H1 (cell line): ENCODE measurements around the gene NMRK2. TPM values are rescaled to one million over a fixed set of nuclear protein-coding genes. Genes with fewer than 3 reads are reported as not detected.

Source experiments
- CTCF ChIA-PET: fragments of 300-600 bp; sonication (Branson Sonifier 250); formaldehyde crosslinking; loops from one replicate; lab custom pipeline; 2021; ENCODE audit not compliant: partially characterized antibody; lab: Charles Lee
- POLR2A ChIA-PET: fragments of 300-600 bp; sonication (Branson Sonifier 250); formaldehyde crosslinking; loops from one replicate; lab custom pipeline; 2021; ENCODE audit warnings: inconsistent platforms; ENCODE audit not compliant: partially characterized antibody; lab: Charles Lee
- DNase-seq, 2 experiments: peaks; one replicate each; pipeline versions ENCODE4 v3.0.0 to v3.0.0-alpha.2; 2010 to 2022; ENCODE audit warnings: low spot score in 2 of 2, low read depth in 1 of 2, mixed read lengths in 1 of 2
- FAIRE-seq: peaks from 2 replicates; lab custom pipeline; 2011; peaks lifted over from hg19 to GRCh38; lab: Jason Lieb, UNC
- H2AFZ ChIP-seq: 2 replicates; pipeline ENCODE4 v1.8.1; 2012; ENCODE audit warnings: low read length, inconsistent platforms
- H2AK5ac ChIP-seq: 2 replicates; pipeline ENCODE4 v1.6.1; 2013; ENCODE audit warnings: low read depth, low read length
- H2BK120ac ChIP-seq: replicated peaks from 2 replicates; pipeline ENCODE3; 2013; ENCODE audit warnings: low read depth, low read length, inconsistent platforms
- H2BK12ac ChIP-seq: 2 replicates; pipeline ENCODE4 v1.6.1; 2013; ENCODE audit warnings: low read depth, low read length
- H2BK15ac ChIP-seq: 2 replicates; pipeline ENCODE4 v1.6.1; 2013; ENCODE audit warnings: low read length
- H2BK20ac ChIP-seq: 2 replicates; pipeline ENCODE4 v1.6.1; 2013; ENCODE audit warnings: low read length
- H2BK5ac ChIP-seq: 2 replicates; pipeline ENCODE4 v1.6.1; 2013; ENCODE audit warnings: low read depth, low read length
- H3K14ac ChIP-seq: 2 replicates; pipeline ENCODE4 v1.6.1; 2013; ENCODE audit warnings: inconsistent platforms; ENCODE audit not compliant: insufficient read length
- H3K18ac ChIP-seq: 2 replicates; pipeline ENCODE4 v1.6.1; 2013; ENCODE audit warnings: low read length; ENCODE audit errors: extremely low read depth
- H3K23ac ChIP-seq: 2 replicates; pipeline ENCODE4 v1.6.1; 2013; ENCODE audit warnings: inconsistent platforms; ENCODE audit not compliant: insufficient read length
- H3K23me2 ChIP-seq: 2 replicates; pipeline ENCODE4 v1.6.1; 2013; ENCODE audit warnings: low read depth, low read length
- H3K27ac ChIP-seq: 2 replicates; pipeline ENCODE4 v1.6.1; 2011; ENCODE audit warnings: low read depth, low read length, inconsistent platforms
- H3K27me3 ChIP-seq, 4 experiments: replicated peaks in 1 of 4; 1 replicate in 1 of 4; 2 replicates in 3 of 4; pipeline versions ENCODE4 v1.6.1 to v1.8.1; 2011 to 2013; ENCODE audit warnings: low read length in 3 of 4, mild to moderate bottlenecking in 3 of 4, inconsistent platforms in 2 of 4, mixed read lengths in 2 of 4, moderate library complexity in 1 of 4; ENCODE audit not compliant: control insufficient read depth in 3 of 4, insufficient read depth in 3 of 4; ENCODE audit errors: extremely low read depth in 1 of 4
- H3K36me3 ChIP-seq, 4 experiments: 2 replicates each; pipeline versions ENCODE4 v1.6.1 to v1.8.1; 2011 to 2013; ENCODE audit warnings: mild to moderate bottlenecking in 4 of 4, low read length in 3 of 4, moderate library complexity in 2 of 4, control low read depth in 1 of 4, inconsistent platforms in 1 of 4; ENCODE audit not compliant: insufficient read depth in 4 of 4, control insufficient read depth in 2 of 4
- H3K4ac ChIP-seq: replicated peaks from 2 replicates; pipeline ENCODE3; 2013; ENCODE audit warnings: low read length, low read depth, mixed read lengths, inconsistent platforms; ENCODE audit not compliant: insufficient read length
- H3K4me1 ChIP-seq, 4 experiments: replicated peaks in 1 of 4; 1 replicate in 1 of 4; 2 replicates in 3 of 4; pipeline versions ENCODE4 v1.6.1 to v1.8.1; 2011 to 2013; ENCODE audit warnings: low read length in 3 of 4, inconsistent platforms in 2 of 4, mixed read lengths in 1 of 4; ENCODE audit not compliant: insufficient read depth in 4 of 4, control insufficient read depth in 3 of 4
- H3K4me2 ChIP-seq, 2 experiments: 2 replicates each; pipeline versions ENCODE4 v1.6.1 to v1.8.1; 2011 to 2013; ENCODE audit warnings: low read depth in 2 of 2, low read length in 2 of 2, control low read depth in 1 of 2, inconsistent platforms in 1 of 2, mild to moderate bottlenecking in 1 of 2; ENCODE audit not compliant: insufficient read depth in 1 of 2
- H3K4me3 ChIP-seq, 4 experiments: fragments of 200-600, 300-600 bp in 1 of 4; sonication (generic), shearing (Covaris generic), sonication (Bioruptor Twin) in 1 of 4; 2 replicates each; pipeline versions ENCODE4 v1.5.1 to v1.8.1; 2011 to 2016; ENCODE audit warnings: low read length in 4 of 4, low read depth in 3 of 4, control low read depth in 2 of 4, inconsistent platforms in 2 of 4, mild to moderate bottlenecking in 2 of 4, mixed read lengths in 1 of 4, moderate library complexity in 1 of 4; ENCODE audit not compliant: insufficient read depth in 2 of 4; ENCODE audit errors: extremely low read depth in 1 of 4
- H3K56ac ChIP-seq: replicated peaks from 2 replicates; pipeline ENCODE3; 2013; ENCODE audit warnings: low read depth, mild to moderate bottlenecking, mixed read lengths, low read length, inconsistent platforms; ENCODE audit not compliant: insufficient read length
- H3K79me1 ChIP-seq: 2 replicates; pipeline ENCODE4 v1.6.1; 2013; ENCODE audit warnings: low read depth, low read length, control low read depth
- H3K79me2 ChIP-seq, 2 experiments: 2 replicates each; pipeline versions ENCODE4 v1.6.1 to v1.8.1; 2012 to 2013; ENCODE audit warnings: low read length in 2 of 2, mild to moderate bottlenecking in 2 of 2, inconsistent platforms in 1 of 2; ENCODE audit not compliant: insufficient read depth in 2 of 2, control insufficient read depth in 1 of 2
- H3K9ac ChIP-seq, 4 experiments: replicated peaks in 1 of 4; 1 replicate in 1 of 4; 2 replicates in 3 of 4; pipeline versions ENCODE4 v1.6.1 to v1.8.1; 2011 to 2013; ENCODE audit warnings: low read depth in 3 of 4, low read length in 3 of 4, control low read depth in 2 of 4, mild to moderate bottlenecking in 2 of 4, moderate library complexity in 2 of 4, inconsistent platforms in 1 of 4; ENCODE audit errors: extremely low read depth in 1 of 4
- H3K9me3 ChIP-seq, 2 experiments: 2 replicates each; pipeline versions ENCODE4 v1.6.1 to v1.8.1; 2012 to 2013; ENCODE audit warnings: mild to moderate bottlenecking in 2 of 2, moderate library complexity in 2 of 2, control low read depth in 1 of 2, inconsistent platforms in 1 of 2, low read depth in 1 of 2, low read length in 1 of 2, mixed read lengths in 1 of 2; ENCODE audit not compliant: insufficient read depth in 2 of 2
- H4K20me1 ChIP-seq, 2 experiments: replicated peaks in 1 of 2; 2 replicates each; pipeline versions ENCODE3 to v1.8.1; 2011 to 2013; ENCODE audit warnings: inconsistent platforms in 2 of 2, low read length in 2 of 2, mild to moderate bottlenecking in 1 of 2; ENCODE audit not compliant: insufficient read depth in 2 of 2, control insufficient read depth in 1 of 2
- H4K5ac ChIP-seq: 2 replicates; pipeline ENCODE4 v1.6.1; 2013; ENCODE audit warnings: low read length, low read depth, mixed read lengths, inconsistent platforms; ENCODE audit not compliant: insufficient read length
- H4K8ac ChIP-seq: 2 replicates; pipeline ENCODE4 v1.8.0; 2013; ENCODE audit warnings: mild to moderate bottlenecking, moderate library complexity, low read length, inconsistent platforms; ENCODE audit not compliant: insufficient read depth; ENCODE audit errors: extremely low read depth
- H4K91ac ChIP-seq: replicated peaks from 2 replicates; pipeline ENCODE3; 2013; ENCODE audit warnings: low read length, mixed read lengths, inconsistent platforms; ENCODE audit not compliant: insufficient read length
- ASH2L ChIP-seq: fragments of 200-600, 300-600 bp; sonication (generic); IDR thresholded peaks from one replicate; pipeline ENCODE4 v1.7.1; 2017; ENCODE audit warnings: low read length
- BRCA1 ChIP-seq: IDR thresholded peaks from 2 replicates; pipeline ENCODE4 v1.6.1; 2012; ENCODE audit warnings: low read depth, low read length, improper control_type of control experiment
- CBX5 ChIP-seq: fragments of 300-800, 300-1000 bp; sonication (generic); IDR thresholded peaks from 2 replicates; pipeline ENCODE4 v1.7.1; 2016; ENCODE audit warnings: antibody characterized with exemption, low read length, low read depth
- CBX8 ChIP-seq: fragments of 300-800, 300-1000 bp; sonication (generic); IDR thresholded peaks from 2 replicates; pipeline ENCODE4 v1.7.1; 2016; ENCODE audit warnings: low read depth, low read length, borderline replicate concordance
- POLR2A ChIP-seq, 2 experiments: IDR thresholded peaks; 1 replicate in 1 of 2; 2 replicates in 1 of 2; pipeline ENCODE4 v1.6.1; 2011; ENCODE audit warnings: low read depth in 2 of 2, low read length in 2 of 2, mild to moderate bottlenecking in 2 of 2; ENCODE audit errors: control extremely low read depth in 1 of 2
- POLR2AphosphoS5 ChIP-seq: IDR thresholded peaks from 2 replicates; pipeline ENCODE4 v1.6.1; 2011; ENCODE audit warnings: low read depth, low read length
- RXRA ChIP-seq: IDR thresholded peaks from 2 replicates; pipeline ENCODE4 v1.6.1; 2011; ENCODE audit warnings: low read depth, mild to moderate bottlenecking, low read length, moderate library complexity; ENCODE audit not compliant: insufficient read depth
- SP1 ChIP-seq: IDR thresholded peaks from 2 replicates; pipeline ENCODE4 v1.6.1; 2011; ENCODE audit warnings: low read depth, low read length
- TAF1 ChIP-seq: IDR thresholded peaks from 2 replicates; pipeline ENCODE4 v1.6.1; 2011; ENCODE audit warnings: mild to moderate bottlenecking, low read depth, low read length
- TAF7 ChIP-seq: optimal IDR thresholded peaks from 2 replicates; pipeline ENCODE3; 2011; ENCODE audit warnings: low read depth, mild to moderate bottlenecking, inconsistent platforms, low read length, moderate library complexity, borderline replicate concordance
- YY1 ChIP-seq: IDR thresholded peaks from 2 replicates; pipeline ENCODE4 v1.6.1; 2011; ENCODE audit warnings: low read depth, mild to moderate bottlenecking, low read length
- WGBS, 2 experiments: shearing (Covaris generic) in 1 of 2; methylation state at CpG; one replicate each; pipeline versions ENCODE4 v1.1.6 to v1.1.7; 2013 to 2015; ENCODE audit warnings: low lambda C conversion rate in 2 of 2, mixed read lengths in 2 of 2, inconsistent platforms in 1 of 2, low coverage in 1 of 2, missing lambda C conversion rate in 1 of 2; ENCODE audit not compliant: insufficient replicate concordance in 2 of 2, insufficient coverage in 1 of 2, insufficient read length in 1 of 2; ENCODE audit errors: extremely low coverage in 1 of 2, missing lambda C conversion rate in 1 of 2; 5-methylcytosine and 5-hydroxymethylcytosine counted together
- polyA plus RNA-seq, 7 experiments: library from polyadenylated mRNA; depleted of rRNA in 3 of 7; stranded (reverse) in 5 of 7; unstranded in 2 of 7; fragments of >200 nt in 5 of 7; fragments of 200-250 nt in 2 of 7; gene quantifications; 1 replicate in 5 of 7; 2 replicates in 1 of 7; 4 replicates in 1 of 7; pipeline versions ENCODE4 v1.2.1 to v1.2.3, GENCODE V29; 2011 to 2013; ENCODE audit warnings: missing spikeins in 2 of 7, mixed read lengths in 2 of 7
- total RNA-seq: library from RNA; stranded (reverse); fragmentation: NEBNext Ultra II Directional; extraction: Animal tissue kit (Norgen Biotek cat#: 25700); gene quantifications from 2 replicates; pipeline ENCODE4 v1.2.1, GENCODE V29; 2021
- TF ChIP-seq, protein P1 (sequence below): IDR thresholded peaks from 2 replicates; pipeline ENCODE4 v1.6.1; 2012; ENCODE audit warnings: inconsistent platforms

NMRK2 gene
- total and polyA plus RNA-seq, 2 of the 8 experiments (the other 6 are each of a cell fraction or from before 2014, with no cell fraction given): 87.4 to 206 TPM

DNA sequence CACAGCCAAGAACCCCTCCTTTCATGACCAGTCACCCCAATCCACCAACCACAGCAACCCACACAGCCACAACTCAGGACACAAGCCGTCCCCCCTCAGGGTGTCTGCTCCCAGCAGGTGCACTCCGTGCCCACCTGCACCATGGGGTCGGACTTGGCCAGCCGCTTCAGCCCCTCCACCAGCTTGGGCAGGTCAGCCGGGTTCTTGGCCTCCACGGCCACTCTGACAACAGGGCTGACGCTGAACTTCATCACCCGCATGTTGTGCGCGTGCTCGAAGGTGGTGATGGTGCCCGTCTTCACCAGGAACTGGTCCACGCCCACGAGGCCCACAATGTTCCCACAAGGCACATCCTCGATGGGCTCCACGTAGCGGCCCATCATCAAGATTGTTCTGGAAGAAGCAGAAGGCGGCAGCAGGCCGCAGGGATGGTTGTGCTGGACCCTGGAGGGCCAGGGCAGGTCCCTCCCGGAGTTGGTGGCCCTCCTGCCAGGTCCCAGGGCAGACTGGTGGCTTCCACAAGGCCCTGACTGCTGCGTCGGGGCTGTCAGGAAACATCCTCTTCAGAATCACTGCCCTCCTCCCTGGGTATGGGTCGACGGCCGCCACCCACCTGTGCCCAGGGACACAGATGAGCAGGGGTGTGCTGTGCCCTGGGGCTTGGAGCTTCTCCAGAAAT, 46.9 kb downstream of the NMRK2 start:
- Histone ChIP-seq H3K23ac (no peak overlapping the region), H3K4me2 (no peak overlapping the region), H2AK5ac (no peak overlapping the region), H2AFZ (no peak overlapping the region), H3K36me3 (peaks cover 81 to 98% (median 91%) of the 10 kb centered on the region in 4 experiments), H3K4me1 (peaks cover 0 to 13% (median 8%) of the 10 kb centered on the region in 4 experiments; a peak in 6 of 7 replicates), H2BK5ac (no peak overlapping the region), H3K23me2 (peaks cover 8% of the 10 kb centered on the region), H2BK12ac (no peak overlapping the region), H4K20me1 (peaks cover 86 to 87% of the 10 kb centered on the region in 2 experiments), H3K27me3 (no peaks in the 10 kb centered on the region), H3K56ac (no peak overlapping the region), H2BK20ac (no peak overlapping the region), H2BK120ac (no peak overlapping the region), H3K79me1 (peaks cover 20% of the 10 kb centered on the region), H2BK15ac (no peak overlapping the region), H3K18ac (no peak overlapping the region), H3K9me3 (no peaks in the 10 kb centered on the region), H4K91ac (no peak overlapping the region), H4K5ac (no peak overlapping the region), H3K9ac (peak overlapping the region in 1 of 4 experiments; percentile 16; a peak in 1 of 7 replicates), H3K14ac (no peak overlapping the region), H4K8ac (peak overlapping the region; percentile 45; the same call in 1 of the 2 replicates), H3K27ac (no peak overlapping the region), H3K4me3 (no peak overlapping the region), H3K4ac (no peak overlapping the region), H3K79me2 (peaks cover 15 to 63% of the 10 kb centered on the region in 2 experiments)
- CTCF ChIA-PET: interaction anchor here (0.7 kb wide), 1 partner anchor 419 kb away, joined by 3 read pairs; no protein-coding TSS in a partner anchor
- 91% methylated on average over 24 of the region's 25 CpGs; no CpG with 5 or more reads in 1 of the 2 experiments for WGBS, 2 experiments
- POLR2A ChIA-PET: interaction anchor here (0.6 to 12.0 kb wide), 14 partner anchors 9 to 287 kb away, joined by 3 to 870 read pairs (median 4); partner anchors contain the start of genes DAPK3, NMRK2 and PIAS4
- FAIRE-seq (no peak), DNase-seq (no peak)
- no peak for TF ChIP-seq ASH2L
- TF ChIP-seq YY1: no peak
- TF ChIP-seq SP1: peak; percentile 36; the same call in 1 of the 2 replicates
- no peak for TF ChIP-seq RXRA
- TF ChIP-seq TAF7: peak; percentile 8
- no peak for TF ChIP-seq TAF1
- TF ChIP-seq POLR2A (IDR thresholded peaks at IDR 0.05; ENCODE audit: control extremely low read depth in 1 of 2, low read depth in 2 of 2, low read length in 2 of 2): peak; percentile 68 to 81
- TF ChIP-seq CBX8: no peak
- TF ChIP-seq POLR2AphosphoS5: peak; percentile 94; the same call in 1 of the 2 replicates
- no peak for TF ChIP-seq CBX5
- TF ChIP-seq, protein P1, sequence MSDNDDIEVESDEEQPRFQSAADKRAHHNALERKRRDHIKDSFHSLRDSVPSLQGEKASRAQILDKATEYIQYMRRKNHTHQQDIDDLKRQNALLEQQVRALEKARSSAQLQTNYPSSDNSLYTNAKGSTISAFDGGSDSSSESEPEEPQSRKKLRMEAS: no peak
- no peak for TF ChIP-seq BRCA1
